Stimulated activated CD8-positive, alpha-beta memory T cell treated with anti-CD3 and anti-CD28 coated beads, Interleukin-4, amount 100 ng/mL, for 1 hour (primary cell): Measurements from ENCODE around the gene CALR3.
"Not testable (repeated sequence)": the region's sequence is repeated elsewhere in the genome, so short reads cannot be mapped to it uniquely, and the experiment has no call there.

ENCODE experiments used
- DNase-seq, 2 donors: peaks; one replicate each; pipeline ENCODE4 v3.0.0-alpha.2; 2020; ENCODE audit warnings: low read depth in 2 of 2, low spot score in 1 of 2

CALR3 gene

GRCh38 chr19:16495982-16496612, at the start of gene CALR3, which contains the start of gene C19orf44:
CALR3 (minus strand) TSS chr19:16496167; CDS start chr19:16496129, 38 bp downstream.
C19orf44 (plus strand) TSS chr19:16496394; CDS start chr19:16500793, 4,399 bp downstream.
- peak; percentile 90 to 94 for DNase-seq

- DNase-seq, result no peak
Measured at GRCh38 chr19:16544473-16545231, 48.7 kb upstream of the CALR3 start.

- not testable (repeated sequence) for DNase-seq
Measured at GRCh38 chr19:16543734-16544133, 47.8 kb upstream of the CALR3 start.

GRCh38 chr19:16542910-16543472, 47.0 kb upstream of the CALR3 start:
- DNase-seq, result no peak

GRCh38 chr19:16542045-16542909, 46.3 kb upstream of the CALR3 start, which contains the start of gene CHERP:
CHERP (minus strand) TSS chr19:16542437; CDS start chr19:16542378, 59 bp downstream.
- peak; percentile 88 to 91 for DNase-seq

GRCh38 chr19:16541526-16542044, 45.6 kb upstream of the CALR3 start:
- no peak for DNase-seq

- no peak for DNase-seq
Measured at GRCh38 chr19:16540948-16541347, 45.0 kb upstream of the CALR3 start.

- DNase-seq, result no peak
Measured at GRCh38 chr19:16537111-16537510, 41.1 kb upstream of the CALR3 start.

GRCh38 chr19:16536130-16536529, 40.2 kb upstream of the CALR3 start:
- DNase-seq, result no peak

- DNase-seq, result no peak
Measured at GRCh38 chr19:16535381-16535780, 39.4 kb upstream of the CALR3 start.

GRCh38 chr19:16532440-16533234, 36.7 kb upstream of the CALR3 start:
- no peak for DNase-seq

GRCh38 chr19:16531380-16531669, 35.4 kb upstream of the CALR3 start:
- no peak for DNase-seq

- no peak for DNase-seq
Measured at GRCh38 chr19:16530540-16531379, 34.8 kb upstream of the CALR3 start.

- DNase-seq, result no peak
Measured at GRCh38 chr19:16529466-16530144, 33.6 kb upstream of the CALR3 start.

- no peak for DNase-seq
Measured at GRCh38 chr19:16527971-16528521, 32.1 kb upstream of the CALR3 start.

GRCh38 chr19:16527334-16527935, 31.5 kb upstream of the CALR3 start:
- DNase-seq, result no peak

- no peak for DNase-seq
Measured at GRCh38 chr19:16525751-16526481, 29.9 kb upstream of the CALR3 start.
